ENCODE data around the gene GPC5.
"Not testable (repeated sequence)": the region's sequence is repeated elsewhere in the genome, so short reads cannot be mapped to it uniquely, and the experiment has no call there.

GPC5 gene

GRCh38 chr13:92460479-92460878, 1062.1 kb downstream of the GPC5 start:
- no peak for DNase-seq (ENCODE audit: low read depth in 3 of 3)

DNA sequence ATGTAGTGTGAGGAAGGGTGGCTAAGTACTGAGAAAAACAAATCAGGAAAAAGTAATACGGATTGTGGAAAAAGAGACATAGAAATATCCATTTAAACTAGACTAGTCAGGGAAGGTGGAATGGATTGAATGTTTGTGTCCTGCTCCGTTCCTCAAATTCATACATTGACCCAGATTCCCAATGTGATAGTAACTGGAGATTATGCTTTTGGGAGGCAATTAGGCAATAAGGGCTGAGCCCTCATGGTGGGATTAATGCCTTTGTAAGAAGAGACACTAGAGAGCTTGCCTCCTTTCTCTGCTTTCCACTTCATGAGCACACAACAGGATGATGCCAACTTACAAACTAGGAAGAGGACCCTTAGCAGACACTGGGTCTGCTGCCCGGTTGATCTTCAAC, 1063.0 kb downstream of the GPC5 start:
- DNase-seq (ENCODE audit: low read depth in 3 of 3) = no peak

GRCh38 chr13:92461831-92462230, 1063.4 kb downstream of the GPC5 start:
- no peak for DNase-seq (ENCODE audit: low read depth in 3 of 3)

- DNase-seq (ENCODE audit: low read depth in 3 of 3) = no peak
These were observed 1064.7 kb downstream of the GPC5 start for GRCh38 chr13:92463134-92463533.

- DNase-seq (ENCODE audit: low read depth in 3 of 3) = no peak
These were observed 1075.5 kb downstream of the GPC5 start for GRCh38 chr13:92473765-92474475.

DNA sequence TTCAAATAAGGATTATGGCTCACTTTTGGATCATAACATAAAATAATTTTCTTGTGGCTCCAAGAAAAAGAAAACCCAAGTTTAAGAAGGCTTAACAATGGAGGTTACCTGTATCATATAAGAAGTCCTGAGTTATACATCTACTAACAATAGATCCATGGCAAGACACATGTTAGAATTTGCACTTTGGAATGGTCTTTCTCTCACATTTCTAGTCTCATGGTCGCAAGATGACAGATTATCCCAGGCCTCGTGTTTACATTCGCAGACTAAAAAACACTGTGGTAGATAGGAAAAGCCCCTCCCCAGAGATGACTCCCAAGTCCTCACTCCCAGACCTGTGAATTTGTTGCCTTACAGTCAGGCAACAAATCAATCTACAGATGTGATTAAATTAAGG, 1082.0 kb downstream of the GPC5 start:
- no peak for DNase-seq (ENCODE audit: low read depth in 3 of 3)

DNA sequence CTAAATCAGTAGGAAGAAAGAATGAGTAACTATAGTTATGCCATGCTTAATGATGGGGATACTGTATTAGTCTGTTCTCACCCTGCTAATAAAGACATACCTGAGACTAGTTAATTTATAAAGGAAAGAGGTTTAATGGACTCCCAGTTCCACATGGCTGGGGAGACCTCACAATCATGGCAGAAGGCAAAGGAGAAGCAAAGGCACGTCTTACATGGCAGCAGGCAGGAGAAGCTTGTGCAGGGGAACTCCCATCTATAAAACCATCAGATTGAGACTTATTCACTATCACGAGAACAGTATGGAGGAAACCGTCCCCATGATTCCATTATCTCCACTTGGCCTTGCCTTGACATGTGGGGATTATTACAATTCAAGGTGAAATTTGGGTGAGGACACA, 1084.4 kb downstream of the GPC5 start:
- DNase-seq (ENCODE audit: low read depth in 3 of 3) = not testable (repeated sequence)

DNA sequence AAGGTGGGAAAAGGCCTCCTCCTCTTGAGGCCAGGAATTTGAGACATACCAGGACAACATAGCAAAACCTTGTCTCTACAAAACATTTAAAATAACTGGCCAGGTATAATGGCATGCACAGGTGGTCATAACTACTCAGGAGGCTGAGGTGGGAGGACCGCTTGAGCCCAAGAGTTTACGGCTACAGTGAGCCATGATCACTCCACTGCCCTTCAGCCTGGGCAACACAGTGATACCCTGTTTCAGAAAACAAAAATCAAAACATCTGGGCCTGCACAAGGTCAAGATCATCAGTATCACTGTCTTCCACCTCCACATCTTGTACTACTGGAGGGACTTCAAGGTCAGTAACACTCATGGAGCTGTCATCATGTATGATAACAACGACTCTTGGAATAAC, 1085.5 kb downstream of the GPC5 start:
- no peak for DNase-seq (ENCODE audit: low read depth in 3 of 3)

- DNase-seq (ENCODE audit: low read depth in 3 of 3) = no peak
These were observed 1088.8 kb downstream of the GPC5 start for GRCh38 chr13:92487238-92487637.

DNA sequence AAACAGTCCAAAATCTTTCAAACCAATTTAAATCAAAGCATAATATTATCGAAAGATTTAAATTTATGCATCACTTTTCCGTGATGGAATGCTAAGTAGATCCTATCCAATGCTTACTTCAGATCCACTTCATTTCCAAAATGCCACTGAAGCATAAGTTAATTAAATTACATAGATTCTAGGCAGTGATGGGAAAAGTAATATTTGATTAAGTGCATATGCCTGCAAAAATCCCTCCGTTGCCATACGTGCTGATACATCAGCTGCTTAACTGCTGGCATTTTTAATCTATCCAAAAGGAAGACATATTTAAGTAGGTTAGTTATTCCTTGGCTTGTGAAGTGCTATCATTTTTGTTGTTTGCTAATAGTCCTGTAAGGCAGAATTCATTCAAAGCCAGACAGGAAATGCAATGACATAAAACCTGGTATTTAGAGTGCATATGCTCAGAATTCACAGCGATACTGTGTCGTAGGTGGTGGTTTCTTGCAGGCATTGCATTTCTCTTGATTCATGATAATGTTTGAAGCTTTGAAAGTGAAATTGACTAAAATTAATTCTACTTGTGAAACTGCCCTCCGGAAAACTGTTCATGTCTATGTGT, 1089.9 kb downstream of the GPC5 start:
- DNase-seq (ENCODE audit: low read depth in 3 of 3) = no peak

DNA sequence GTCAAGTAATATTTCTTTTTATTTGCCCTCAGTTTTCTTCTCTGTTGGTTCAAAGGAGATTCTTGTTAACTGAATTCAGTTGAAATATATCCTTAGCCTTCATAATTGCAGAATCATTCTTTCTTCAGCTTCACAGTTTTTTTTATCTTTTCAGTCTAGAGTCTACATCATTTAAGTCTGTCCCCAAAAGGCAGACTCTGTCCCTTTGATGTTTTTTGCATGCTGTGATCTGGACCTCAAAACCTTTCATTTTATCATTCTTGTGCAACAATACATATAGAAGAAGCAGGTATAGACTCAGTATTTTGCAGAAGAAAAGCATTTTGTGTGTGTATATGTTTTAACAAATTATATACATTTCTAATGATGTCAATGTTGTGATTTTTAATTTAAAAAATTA, 1093.4 kb downstream of the GPC5 start:
- DNase-seq (ENCODE audit: low read depth in 3 of 3) = no peak

DNA sequence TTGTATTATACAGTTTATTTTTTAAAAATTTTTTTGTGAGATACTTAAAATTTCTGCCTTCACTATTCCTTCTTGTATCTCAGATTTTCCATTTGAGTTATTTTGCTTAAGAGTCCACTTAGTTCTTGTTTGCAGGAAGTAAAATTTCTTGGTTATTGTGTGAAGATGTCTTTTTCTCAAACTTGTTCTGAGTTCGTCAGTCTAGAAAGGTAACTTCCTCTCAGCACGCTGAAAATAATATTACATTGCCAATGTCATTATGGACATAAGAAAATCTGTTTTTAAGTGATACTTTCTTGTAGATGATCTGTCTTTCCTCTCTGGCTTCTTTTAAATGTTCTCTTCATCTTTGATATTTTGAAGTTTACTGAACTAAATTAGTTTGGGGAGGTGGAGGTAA, 1096.5 kb downstream of the GPC5 start:
- DNase-seq (ENCODE audit: low read depth in 3 of 3) = no peak

- DNase-seq (ENCODE audit: low read depth in 3 of 3) = no peak
These were observed 1101.8 kb downstream of the GPC5 start for GRCh38 chr13:92500192-92500591.

- no peak for DNase-seq (ENCODE audit: low read depth in 3 of 3)
These were observed 1112.0 kb downstream of the GPC5 start for GRCh38 chr13:92510416-92510815.

DNA sequence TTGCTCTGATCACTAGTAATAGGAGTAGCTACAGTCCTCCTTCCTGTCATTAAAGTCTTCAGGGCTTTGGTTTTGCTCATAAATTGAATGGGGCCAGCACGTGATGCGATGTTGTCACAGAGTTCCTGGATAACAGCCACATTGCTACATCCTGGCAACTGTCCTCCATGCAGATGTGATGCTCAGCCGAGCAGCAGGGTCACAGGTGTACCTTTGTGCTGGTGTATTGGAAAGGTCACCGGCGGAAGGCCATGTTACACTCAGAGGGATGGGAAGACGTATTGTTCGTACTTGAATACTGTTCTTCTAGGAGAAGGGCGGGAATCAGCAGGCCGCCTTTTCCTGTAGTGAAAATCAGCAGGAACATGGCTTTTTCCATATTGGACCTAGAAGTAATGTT, 1114.4 kb downstream of the GPC5 start:
- no peak for DNase-seq (ENCODE audit: low read depth in 3 of 3)

DNA sequence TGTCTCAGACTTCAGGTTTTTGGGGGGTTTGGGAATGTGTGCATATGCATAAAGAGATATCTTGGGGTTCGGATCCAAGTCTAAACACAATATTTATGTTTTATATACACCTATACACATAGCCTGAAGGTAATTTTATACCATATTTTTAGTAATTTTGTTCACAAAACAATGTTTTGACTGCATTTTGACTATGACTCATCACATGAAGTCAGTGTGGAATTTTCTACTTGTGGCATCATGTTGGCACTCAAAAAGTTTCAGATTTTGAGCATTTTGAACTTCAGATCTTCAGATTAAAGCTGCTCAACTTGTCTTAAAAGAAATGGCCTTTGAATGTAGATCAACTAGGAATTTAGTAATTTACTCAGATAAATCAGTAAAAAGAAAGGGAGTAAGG, 1115.3 kb downstream of the GPC5 start:
- DNase-seq (ENCODE audit: low read depth in 3 of 3) = no peak

DNA sequence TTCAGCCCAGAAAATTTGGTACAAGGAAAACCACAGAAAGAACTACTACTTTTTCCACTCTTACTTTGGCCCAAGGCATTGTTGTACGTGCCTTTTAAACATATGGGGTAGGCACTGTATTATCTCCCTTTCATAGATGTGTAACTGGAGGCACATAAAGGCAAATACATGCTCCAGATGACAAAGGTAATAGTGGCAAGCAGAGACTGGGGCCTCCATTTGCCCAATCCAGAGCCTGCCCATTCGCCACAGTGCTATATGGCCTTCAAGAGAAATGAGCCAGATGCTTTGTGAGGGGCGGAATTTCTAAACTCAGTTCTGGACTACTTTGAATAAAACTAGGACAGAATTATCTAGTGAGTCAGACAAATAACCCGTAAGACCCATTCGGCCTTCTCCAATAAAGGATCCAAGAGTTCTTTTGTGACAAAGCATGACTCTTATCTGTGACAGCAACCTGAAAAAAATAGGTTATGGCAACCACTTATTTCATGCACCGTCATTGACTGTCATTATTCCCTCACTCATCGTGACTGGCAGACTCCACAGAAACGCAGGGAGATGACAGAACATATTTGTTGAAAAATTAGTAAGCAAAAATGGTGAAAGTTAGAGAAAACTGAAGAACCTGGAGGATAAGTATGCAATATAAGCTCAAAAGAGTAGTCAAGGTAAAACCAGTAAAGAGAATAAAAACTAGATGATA, 1116.2 kb downstream of the GPC5 start:
- no peak for DNase-seq (ENCODE audit: low read depth in 3 of 3)

DNA sequence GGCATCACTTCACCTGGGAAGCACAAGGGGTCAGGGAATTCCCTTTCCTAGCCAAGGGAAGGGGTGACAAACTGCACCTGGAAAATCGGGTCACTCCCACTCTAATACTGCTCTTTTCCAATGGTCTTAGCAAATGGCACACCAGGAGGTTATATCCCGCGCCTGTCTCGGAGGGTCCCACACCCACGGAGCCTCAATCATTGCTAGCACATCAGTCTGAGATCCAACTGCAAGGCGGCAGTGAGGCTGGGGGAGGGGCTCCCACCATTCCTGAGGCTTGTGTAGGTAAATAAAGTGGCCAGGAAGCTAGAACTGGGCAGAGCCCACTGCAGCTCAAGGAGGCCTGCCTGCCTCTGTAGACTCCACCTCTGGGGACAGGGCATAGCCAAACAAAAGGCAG, 1118.5 kb downstream of the GPC5 start:
- DNase-seq (ENCODE audit: low read depth in 3 of 3) = not testable (repeated sequence)

DNA sequence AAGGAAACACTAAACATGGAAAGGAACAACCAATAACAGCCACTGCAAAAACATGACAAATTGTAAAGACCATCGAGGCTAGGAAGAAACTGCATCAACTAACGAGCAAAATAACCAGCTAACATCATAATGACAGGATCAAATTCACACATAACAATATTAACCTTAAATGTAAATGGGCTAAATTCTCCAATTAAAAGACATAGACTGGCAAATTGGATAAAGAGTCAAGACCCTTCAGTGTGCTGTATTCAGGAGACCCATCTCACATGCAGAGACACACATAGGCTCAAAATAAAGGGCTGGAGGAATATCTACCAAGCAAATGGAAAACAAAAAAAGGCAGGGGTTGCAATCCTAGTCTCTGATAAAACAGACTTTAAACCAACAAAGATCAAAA, 1120.2 kb downstream of the GPC5 start:
- not testable (repeated sequence) for DNase-seq (ENCODE audit: low read depth in 3 of 3)

GRCh38 chr13:92530364-92530763, 1131.9 kb downstream of the GPC5 start:
- no peak for DNase-seq (ENCODE audit: low read depth in 3 of 3)

- no peak for DNase-seq (ENCODE audit: low read depth in 3 of 3)
These were observed 1137.0 kb downstream of the GPC5 start for GRCh38 chr13:92535222-92536006.

GRCh38 chr13:92537471-92537870, 1139.0 kb downstream of the GPC5 start:
- DNase-seq (ENCODE audit: low read depth in 3 of 3) = no peak
